Left hindlimb (tissue), 1 donor: ENCODE measurements around the gene COL18A1.

Experiments used
- DNase-seq: peaks from one replicate; pipeline ENCODE4 v3.0.0-alpha.2; 2018

Gene COL18A1

GRCh38 chr21:45415188-45415942, 10.4 kb downstream of the COL18A1 start:
- peak; percentile 20 for DNase-seq

- peak; percentile 28 for DNase-seq
Observed at GRCh38 chr21:45415943-45416611, 11.1 kb downstream of the COL18A1 start.

GRCh38 chr21:45416620-45417019, 11.7 kb downstream of the COL18A1 start:
- peak; percentile 12 for DNase-seq

- DNase-seq: peak; percentile 27
Observed at GRCh38 chr21:45417256-45417950, 12.4 kb downstream of the COL18A1 start.

- DNase-seq: no peak
Observed at GRCh38 chr21:45417951-45418300, 13.0 kb downstream of the COL18A1 start.

DNA sequence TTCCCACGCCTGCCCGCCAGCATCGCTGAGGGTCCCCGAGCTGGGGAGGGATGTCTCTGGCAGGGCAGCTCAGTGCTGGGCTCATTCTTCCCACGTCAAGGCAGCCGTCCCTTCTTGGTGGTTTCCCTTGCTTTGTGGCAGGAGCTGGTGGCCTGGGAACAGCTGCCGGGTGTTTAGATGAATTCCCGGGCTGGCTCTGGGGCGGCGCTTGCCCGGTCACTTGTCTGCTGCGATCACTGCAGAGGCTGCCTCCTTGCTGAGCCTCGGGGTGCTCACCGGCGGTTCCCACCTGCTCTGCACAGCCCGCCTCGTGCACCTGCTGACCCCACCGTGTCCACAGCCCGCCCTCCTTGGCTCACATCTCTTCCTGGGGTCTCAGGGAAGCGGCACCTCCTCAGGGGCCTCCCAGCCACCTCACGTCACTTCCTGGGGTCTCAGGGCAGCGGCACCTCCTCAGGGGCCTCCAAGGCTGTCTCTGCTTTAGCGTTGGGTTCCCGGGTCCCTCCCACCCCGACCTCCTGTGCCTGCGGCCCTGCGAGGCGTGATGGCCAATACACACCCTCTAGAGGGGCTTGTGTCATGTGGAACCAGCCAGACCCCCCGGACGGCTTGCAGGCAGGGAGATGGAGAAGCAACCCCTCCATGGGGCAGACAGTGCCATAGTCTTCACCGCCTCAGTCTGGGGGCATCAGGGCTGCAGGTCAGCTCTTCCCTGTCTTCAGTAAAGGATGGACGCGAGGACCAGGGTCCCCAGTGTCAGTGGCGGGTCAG, 13.5 kb downstream of the COL18A1 start:
- peak; percentile 37 for DNase-seq

GRCh38 chr21:45419162-45419561, 14.2 kb downstream of the COL18A1 start:
- DNase-seq: no peak

DNA sequence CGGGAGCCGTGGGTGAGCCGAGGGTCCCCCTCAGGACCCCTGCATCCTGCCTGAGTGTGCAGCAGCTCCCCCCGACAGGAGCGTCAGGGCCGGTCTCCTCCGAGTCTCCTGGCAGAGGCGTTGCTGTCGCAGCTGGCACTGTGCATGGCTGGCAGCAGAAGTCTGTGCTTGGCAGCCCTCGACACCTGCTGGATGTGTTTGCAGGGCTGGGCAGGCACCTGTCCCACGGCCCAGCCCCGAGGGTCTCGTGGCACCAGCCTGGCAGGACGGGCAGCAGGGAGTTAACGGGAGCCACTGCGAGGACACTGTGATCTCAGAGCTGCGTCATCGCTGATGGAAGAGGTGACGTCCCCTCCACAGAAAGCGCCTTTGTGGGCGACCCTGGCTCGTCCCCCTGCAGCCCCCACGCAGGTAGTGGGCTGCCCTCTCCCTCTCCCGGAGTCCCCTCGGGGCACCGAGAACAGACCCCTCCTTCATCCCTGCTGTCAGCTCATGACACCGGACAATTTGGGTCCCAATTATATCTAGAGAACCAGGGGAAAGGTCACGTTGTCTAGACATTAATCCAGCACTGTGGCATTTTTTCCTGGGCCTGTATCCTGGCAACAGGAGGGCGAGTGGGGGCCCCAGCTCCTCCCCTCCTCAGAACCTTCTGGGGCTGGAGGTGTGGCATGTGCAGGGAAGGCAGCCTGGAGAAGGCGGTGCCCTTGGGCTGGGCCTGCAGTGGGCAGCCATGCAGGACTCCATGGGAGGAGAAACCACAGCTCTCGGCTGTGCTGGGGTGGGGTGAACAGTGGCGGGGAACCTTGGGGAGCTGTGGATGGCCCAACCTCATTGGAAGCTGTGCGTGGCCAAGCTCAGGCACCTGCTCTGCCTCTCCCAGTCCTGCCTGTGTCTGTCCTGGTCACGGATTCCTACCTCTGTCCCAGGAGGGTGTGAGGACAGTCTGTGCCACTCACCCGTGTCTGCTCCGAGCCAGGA, 15.4 kb downstream of the COL18A1 start:
- DNase-seq: peak; percentile 52

- peak; percentile 26 for DNase-seq
Observed at GRCh38 chr21:45421071-45421845, 16.3 kb downstream of the COL18A1 start.

- DNase-seq: peak; percentile 23
Observed at GRCh38 chr21:45421846-45422775, 17.1 kb downstream of the COL18A1 start.

DNA sequence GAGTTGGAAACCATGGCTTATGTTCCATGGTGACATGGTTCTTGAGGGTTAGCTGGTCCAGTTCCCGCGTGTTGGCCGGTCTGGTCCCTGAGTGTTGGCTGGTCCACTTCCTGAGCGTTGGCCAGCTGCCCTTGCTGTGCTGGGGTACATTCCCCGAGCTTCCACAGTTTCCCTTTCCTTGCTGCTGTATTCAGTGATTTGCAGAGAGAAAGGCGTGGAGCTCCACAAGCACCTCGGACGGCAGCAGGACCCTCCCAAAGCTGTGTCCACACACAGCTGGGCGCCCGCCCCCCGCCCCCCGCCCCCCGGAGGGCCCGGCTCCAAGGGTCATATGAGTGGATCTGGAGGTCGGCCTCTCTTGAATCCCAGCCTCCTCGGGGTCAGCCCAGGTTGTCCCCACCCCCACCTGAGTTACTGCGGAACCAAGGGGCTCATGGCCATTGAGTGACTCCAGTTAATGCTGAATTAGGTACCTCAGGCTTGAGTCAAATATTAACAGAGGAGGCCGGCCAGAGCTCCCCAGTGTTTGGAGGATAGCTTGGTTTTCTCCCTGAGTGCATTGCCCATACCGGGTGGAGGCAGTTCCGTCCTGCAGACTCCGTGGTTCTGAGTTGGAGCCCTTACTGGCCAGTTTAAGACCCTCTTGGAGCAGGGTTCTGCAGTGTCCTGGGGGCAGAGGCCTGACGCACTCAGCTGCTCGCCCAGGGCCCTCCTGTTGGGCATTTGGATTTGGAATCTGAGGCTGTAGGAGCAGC, 18.4 kb downstream of the COL18A1 start:
- peak; percentile 15 for DNase-seq

GRCh38 chr21:45423968-45424853, 19.2 kb downstream of the COL18A1 start:
- peak; percentile 19 for DNase-seq

DNA sequence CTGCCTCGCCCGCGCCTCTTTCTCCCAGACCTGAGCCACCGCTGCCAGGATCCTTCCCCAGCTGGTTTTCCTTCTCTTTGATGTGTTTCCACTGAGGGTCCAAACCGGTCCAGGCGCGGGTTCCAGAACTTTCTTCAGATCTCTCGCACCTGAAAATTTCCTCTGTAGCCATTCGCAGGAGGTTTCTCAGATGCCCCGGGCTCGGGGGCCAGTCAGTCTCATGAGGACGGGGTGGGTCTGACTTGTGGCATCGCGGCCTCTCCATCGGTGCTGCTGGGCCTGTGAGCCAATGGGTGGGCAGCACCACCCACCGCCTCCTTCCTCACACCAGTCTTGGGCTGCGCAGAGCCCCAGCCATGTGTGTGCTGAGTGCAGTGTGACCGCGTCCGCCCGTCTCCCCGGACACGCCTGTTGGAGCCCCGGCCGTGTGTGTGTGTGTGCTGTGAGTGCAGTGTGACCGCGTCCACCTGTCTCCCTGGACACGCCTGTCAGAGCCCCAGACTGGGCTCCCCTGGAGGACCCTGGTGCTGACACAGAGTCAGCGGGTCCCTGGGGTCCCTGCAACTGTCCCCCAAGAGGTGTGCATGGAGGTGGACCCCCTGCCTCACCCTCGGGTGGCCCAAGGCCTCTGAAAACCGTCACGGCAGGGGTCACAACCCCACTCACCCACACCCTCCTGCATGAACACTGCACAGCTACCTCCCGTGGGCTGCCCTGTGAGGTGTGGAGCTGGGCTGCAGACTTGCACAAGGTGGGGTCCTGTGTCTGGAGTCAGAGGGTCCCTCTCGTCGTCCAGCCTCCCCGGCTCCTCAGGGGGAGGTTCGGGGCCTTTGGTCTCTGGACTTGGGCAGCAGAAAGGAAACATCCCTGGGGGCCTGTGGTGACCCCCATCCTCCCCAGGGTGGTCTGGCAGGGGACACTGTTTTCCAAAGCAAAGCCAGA, 20.2 kb downstream of the COL18A1 start:
- peak; percentile 28 for DNase-seq

- DNase-seq: no peak
Observed at GRCh38 chr21:45427331-45428271, 22.6 kb downstream of the COL18A1 start.

GRCh38 chr21:45428534-45428933, 23.6 kb downstream of the COL18A1 start:
- DNase-seq: no peak
